Dedifferentiated amniotic fluid mesenchymal stem cell (primary cell): Measurements from ENCODE around the gene PARP6.

Experiments used
- DNase-seq: peaks from one replicate; pipeline ENCODE4 v3.0.0-alpha.2; 2016; ENCODE audit errors: extremely low spot score

The PARP6 gene

DNA sequence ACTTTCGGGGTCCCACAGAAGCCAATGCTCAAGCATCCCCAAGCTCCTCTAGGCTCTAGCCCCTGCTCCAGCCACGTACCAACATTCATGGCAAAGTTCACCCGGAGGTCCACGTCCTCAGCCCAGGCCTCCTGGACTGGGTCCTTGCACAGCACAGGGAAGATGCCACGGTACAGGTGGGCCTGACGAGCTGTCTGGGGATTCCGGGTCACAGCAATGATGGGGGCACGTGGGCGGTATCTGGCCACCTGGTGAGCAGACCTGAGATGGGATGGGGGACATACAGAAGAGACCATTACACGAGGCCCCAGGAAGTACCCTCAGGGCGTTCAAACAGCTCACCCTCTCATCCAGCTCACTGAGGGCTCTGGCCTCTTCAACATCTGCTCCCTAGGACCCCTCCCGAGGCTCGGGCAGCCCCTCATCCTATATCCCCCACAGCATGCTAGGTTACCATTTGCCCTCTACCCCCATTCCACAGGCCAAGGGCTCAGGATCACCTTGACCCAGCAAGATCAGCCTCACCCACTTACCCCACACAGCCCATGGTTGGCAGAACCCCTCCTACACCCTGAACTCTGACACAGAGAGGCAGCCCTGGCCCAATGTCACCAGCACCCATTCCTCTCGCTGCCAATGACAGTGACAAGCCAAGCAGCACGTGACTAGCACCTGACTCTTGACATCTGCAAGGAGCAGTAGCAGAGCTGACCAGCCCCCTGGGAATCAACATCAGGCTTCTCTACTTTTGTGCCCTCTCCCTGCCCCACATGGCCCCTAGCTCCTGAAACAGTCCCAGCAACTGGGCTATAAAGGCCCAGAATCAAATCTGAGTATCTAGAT lies 71.7 kb downstream of the PARP6 start:
- no peak for DNase-seq

DNA sequence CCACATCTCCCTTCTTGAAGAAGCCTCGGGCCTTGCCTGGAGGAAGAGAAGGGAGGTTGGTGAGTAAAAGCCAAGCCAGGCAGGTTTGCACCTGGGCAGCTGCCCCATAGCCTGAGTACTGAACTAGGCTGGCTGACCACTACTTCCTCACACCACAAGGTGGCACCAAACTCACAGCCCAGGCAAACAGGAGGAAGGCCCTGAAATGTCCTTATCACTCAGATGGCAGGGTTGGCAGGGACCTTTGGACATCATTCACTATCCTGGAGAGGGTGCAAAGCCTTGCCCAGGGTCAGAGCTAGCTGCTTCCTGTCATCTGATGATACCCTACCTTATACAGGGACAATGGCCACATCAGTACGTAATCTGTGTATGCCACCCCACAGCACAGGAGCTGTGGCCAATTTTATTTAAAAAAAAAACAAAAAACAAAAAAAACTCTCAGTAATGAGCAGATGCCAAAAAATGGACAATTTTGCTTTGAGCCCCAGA lies 72.6 kb downstream of the PARP6 start:
- DNase-seq = peak; percentile 68

DNA sequence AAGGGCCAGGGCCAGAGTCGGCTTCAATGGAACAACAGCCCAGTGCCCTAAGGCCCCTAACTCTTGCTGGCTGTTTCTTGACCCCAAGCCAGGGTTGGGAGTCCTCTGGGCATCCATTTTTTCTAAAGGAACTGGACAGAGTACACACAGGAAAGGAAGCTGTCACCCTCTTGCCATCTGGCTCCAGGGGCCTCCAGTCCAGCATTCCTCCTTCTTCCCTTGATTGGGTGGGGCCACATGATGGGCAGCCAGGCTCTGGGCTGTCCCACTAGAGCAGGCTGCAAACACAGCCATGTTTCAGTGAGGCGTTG lies 73.2 kb downstream of the PARP6 start:
- DNase-seq = no peak

DNA sequence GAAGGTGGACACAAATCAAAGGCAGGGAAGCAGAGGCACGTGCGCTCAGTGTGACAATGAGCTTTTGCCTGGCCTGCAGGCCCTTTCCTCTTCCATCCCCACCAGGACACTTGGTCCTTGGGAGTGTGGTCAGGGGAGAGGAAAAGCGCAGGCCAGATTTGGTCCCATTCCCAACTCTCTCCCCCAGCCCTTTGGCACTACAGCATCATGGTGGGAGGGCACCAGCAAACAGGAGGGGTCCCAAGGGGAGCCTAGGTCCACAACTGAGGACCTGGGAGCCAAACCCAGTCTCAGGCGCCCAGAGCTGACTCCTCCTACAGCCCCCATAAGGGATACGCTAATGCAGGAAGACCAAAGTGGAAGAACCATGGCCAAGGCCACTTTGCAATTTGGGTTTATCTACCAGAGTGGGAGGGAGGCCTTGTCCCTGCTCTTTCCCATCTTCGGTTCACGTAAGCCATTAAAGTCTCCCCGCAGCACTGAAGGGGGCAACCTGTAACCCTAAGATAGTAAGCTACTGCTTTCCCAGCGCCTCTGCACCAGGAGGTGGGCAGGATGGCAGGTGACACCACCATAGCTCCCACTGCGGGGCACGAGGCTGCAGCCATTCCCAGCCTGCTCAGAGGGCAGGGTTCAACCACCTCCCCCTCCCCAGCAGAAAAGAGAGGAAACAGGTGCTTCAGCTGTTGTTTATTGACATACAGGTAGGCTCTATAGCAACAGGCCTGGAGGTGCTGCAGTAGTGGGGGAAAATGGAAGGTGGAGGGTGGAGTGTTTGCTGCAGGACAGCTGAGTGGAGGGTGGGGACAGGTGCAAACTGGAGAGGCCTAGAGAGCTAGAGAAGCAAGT lies 73.8 kb downstream of the PARP6 start:
- DNase-seq = no peak

DNA sequence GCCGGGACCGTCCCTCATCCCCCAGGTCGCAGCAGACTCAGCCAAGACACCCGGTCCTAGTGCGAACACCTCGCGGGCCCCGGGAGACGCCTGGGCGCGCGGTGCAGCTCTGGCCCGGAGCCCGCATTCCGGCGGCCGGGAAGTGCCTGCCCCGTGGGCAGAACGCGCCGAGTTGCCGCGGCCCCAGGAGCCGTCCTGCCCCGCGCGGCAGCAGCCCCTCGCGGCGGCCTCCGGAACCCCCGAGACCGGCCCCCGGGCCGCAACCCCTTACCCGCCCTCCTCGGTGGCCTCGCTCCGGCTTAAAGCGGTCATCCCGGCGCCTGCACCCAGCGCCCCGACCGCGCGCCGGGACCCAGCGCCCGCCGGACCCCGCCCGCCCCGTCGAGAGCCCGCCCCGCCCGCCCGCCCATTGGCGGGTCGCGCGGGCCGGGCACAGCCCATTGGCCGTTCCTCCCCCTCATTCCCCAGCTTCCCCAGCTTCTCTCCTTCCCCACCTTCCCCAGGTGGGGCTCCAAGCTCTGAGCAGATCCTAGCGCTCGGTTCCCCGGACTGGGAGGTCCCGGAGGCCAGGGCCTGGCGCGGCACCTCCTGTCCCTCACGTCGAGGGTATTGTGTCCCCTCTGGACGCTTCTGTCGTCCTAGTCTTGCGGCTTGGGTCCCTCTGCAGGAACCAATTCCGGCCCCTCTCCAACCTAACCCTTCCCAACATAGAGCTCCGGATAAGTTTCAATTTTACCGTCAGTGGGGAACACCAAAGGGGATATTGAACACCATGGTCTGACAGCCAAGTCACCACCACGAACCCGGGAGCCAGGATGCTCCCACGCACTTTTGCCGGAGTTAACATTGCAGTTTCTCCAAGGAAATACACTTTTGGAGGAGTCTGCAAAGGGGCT lies 74.6 kb downstream of the PARP6 start, which contains the start of gene GRAMD2A:
TSS of gene GRAMD2A (minus strand) at position 328 of the 896 bp plus-strand sequence.
- DNase-seq = no peak

DNA sequence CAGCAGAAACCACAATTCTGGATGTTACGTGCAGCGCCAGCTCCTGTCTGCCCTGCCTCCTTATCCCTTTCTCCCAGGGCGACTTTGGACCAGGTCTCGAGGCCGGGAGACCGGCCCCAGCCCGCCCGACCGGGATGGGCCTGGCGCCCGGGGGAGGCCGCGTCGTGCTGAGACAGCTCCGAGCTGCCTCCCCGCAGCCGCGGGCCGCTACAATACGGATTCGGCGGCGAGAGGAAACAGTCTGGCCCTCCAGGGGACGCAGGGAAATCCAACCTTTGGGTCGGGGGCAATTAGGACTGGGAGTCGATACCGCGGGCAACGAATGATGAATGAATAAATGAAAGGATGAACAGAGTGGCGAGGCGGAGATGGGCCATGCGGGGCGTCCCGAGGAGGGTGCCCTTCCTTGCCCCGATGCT lies 75.3 kb downstream of the PARP6 start:
- DNase-seq = no peak

DNA sequence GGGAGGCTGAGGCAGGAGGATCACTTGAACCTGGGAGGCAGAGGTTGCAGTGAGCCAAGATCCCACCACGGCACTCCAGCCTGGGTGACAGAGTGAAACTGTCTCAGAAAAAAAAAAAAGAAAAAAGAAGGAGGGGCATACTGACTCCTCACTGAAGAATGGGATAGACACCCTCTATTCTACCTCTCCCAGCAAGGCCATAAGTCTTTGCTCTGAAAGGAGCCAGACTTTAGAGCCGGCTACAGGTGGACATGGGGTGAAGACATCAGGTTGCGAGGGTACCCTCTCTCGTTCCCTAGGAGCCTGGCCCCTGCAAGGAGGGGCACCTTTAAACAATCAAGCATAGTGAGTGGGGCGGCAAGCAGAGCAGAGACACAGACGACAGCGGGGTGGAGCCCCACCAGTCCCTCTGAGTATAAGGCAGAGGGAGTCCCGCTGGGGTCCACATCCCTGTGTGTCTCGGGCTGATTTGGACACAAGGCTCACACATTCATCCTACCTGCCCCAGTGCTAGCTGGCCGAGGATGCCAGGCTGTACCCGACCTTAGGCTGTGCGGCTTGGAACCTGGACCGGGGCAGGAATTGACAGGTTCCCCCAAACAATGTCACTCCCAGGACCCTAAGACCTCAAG lies 75.8 kb downstream of the PARP6 start:
- DNase-seq = no peak

DNA sequence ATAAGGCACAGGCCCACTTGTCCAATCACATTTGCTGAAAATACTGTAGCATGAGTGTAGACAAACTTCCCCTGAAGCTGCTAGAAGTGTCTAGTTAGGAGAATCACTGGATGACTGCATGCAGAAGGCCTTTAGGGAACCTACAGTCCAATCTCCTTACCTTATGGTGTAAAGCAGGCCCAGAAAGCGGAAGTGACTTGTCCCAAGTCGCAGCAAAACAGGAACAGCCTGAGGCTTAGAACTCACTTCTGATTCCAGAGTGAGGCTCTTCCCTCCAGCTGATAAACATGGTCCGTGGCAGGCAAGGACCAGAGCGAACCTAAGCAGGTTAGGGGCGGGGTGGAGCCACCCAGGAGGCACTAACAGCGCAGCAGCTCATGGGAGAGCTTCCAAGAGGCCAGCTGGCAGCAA lies 77.2 kb downstream of the PARP6 start:
- no peak for DNase-seq

DNA sequence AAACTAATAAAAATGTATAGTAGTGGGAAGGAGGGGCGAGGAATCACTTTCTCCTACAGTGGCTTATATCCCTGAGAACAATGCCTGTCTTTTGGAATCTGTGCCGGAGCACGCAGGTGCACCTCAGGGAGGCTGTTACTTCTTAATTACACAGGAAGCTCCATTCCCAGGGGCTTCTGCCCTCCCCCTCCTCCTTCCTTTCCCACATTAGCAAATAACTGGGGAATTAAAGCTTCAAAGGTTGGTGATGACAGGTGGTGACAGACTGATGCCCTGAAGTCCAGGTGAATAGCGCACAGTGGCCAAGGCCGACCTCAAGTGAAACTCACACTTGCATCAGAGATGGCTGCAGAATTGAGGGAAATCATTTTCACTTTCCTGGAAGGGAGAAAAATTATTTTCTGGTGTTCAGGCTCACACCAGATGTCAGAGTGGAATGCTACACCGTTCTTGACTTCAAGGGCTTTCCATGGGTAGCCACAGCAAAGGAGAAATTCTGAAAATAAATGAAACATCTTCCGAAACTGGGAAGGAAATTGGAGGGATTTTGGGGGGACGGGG lies 78.4 kb downstream of the PARP6 start:
- no peak for DNase-seq

DNA sequence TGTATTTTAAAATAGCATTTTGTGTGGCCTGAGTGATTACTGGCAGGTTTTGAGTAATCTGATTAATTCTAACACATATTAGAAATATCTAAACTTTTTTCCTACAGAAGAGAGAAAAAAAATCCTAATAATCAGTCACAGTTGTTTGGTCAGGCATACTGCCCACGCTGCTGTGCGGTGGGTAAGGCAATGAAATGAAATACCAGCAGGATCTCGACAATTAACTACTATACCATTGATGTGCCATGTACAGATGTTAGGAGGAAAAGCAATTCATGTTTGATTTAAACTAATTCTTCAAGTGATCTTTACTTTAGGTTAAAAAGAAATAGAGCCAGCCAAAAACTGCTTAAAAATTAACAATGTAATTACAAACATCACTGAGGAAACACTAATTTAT lies 79.9 kb downstream of the PARP6 start:
- no peak for DNase-seq
